Measurements from ENCODE around the gene PSAPL1. TPM values are rescaled to one million over a fixed set of nuclear protein-coding genes. Genes with fewer than 3 reads are reported as not detected.

The PSAPL1 gene
- polyA plus RNA-seq, 1 donor from 2014 or later: not detected

- Histone ChIP-seq H2AFZ (ENCODE audit: low read depth, low read length) (no peak overlapping the region), H3K36me3 (ENCODE audit: insufficient read depth, low read length) (no peaks in the 10 kb centered on the region), H3K9ac (ENCODE audit: low read length) (no peak overlapping the region), H3K79me2 (replicated peaks; ENCODE audit: insufficient read depth, low read length) (no peaks in the 10 kb centered on the region), H3K4me2 (ENCODE audit: low read length) (no peak overlapping the region), H4K20me1 (ENCODE audit: insufficient read depth) (no peaks in the 10 kb centered on the region), H3K9me2 (ENCODE audit: insufficient read depth, low read length) (no peaks in the 10 kb centered on the region), H3F3A (ENCODE audit: insufficient read depth, low read length, poor library complexity, severe bottlenecking) (no peaks in the 10 kb centered on the region), H3K9me3 (ENCODE audit: low read length) (no peaks in the 10 kb centered on the region), H3K27me3 (ENCODE audit: insufficient read depth, low read depth, low read length) (no peaks in the 10 kb centered on the region), H3K4me3 (ENCODE audit: low read length) (no peak overlapping the region), H3K27ac (ENCODE audit: low read length) (no peak overlapping the region)
- TF ChIP-seq REST (IDR thresholded peaks at IDR 0.05; ENCODE audit: borderline replicate concordance): no peak
- no peak for TF ChIP-seq CTCF (IDR thresholded peaks at IDR 0.05; ENCODE audit: poor library complexity, severe bottlenecking)
- TF ChIP-seq POLR2AphosphoS5 (IDR thresholded peaks at IDR 0.05): no peak
- TF ChIP-seq RAD21 (conservative IDR thresholded peaks at IDR 0.05): no peak
- TF ChIP-seq EZH2 (IDR thresholded peaks at IDR 0.05; ENCODE audit: borderline replicate concordance, insufficient read depth, low read length, poor library complexity, severe bottlenecking): no peak
- TF ChIP-seq MXI1 (conservative IDR thresholded peaks at IDR 0.05; ENCODE audit: poor library complexity, severe bottlenecking): no peak
- TF ChIP-seq TAF1 (IDR thresholded peaks at IDR 0.05; ENCODE audit: low read depth): no peak
- no peak for TF ChIP-seq EP300 (conservative IDR thresholded peaks at IDR 0.05; ENCODE audit: poor library complexity, severe bottlenecking)
- no peak for TF ChIP-seq SMC3 (conservative IDR thresholded peaks at IDR 0.05; ENCODE audit: poor library complexity)
These were observed 39.1 kb downstream of the PSAPL1 start for GRCh38 chr4:7395645-7396044.

GRCh38 chr4:7394681-7395451, 39.9 kb downstream of the PSAPL1 start:
- Histone ChIP-seq H3K9me3 (ENCODE audit: low read length) (no peaks in the 10 kb centered on the region), H3K9me2 (ENCODE audit: insufficient read depth, low read length) (no peaks in the 10 kb centered on the region), H3K9ac (ENCODE audit: low read length) (peak overlapping the region; percentile 20), H3K27ac (ENCODE audit: low read length) (no peak overlapping the region), H3K36me3 (ENCODE audit: insufficient read depth, low read length) (no peaks in the 10 kb centered on the region), H3K4me2 (ENCODE audit: low read length) (no peak overlapping the region), H2AFZ (ENCODE audit: low read depth, low read length) (no peak overlapping the region), H3F3A (ENCODE audit: insufficient read depth, low read length, poor library complexity, severe bottlenecking) (no peaks in the 10 kb centered on the region), H3K79me2 (replicated peaks; ENCODE audit: insufficient read depth, low read length) (no peaks in the 10 kb centered on the region), H3K27me3 (ENCODE audit: insufficient read depth, low read depth, low read length) (no peaks in the 10 kb centered on the region), H4K20me1 (ENCODE audit: insufficient read depth) (no peaks in the 10 kb centered on the region), H3K4me3 (ENCODE audit: low read length) (peak overlapping the region; percentile 11)
- no peak for TF ChIP-seq SMC3 (conservative IDR thresholded peaks at IDR 0.05; ENCODE audit: poor library complexity)
- TF ChIP-seq MXI1 (conservative IDR thresholded peaks at IDR 0.05; ENCODE audit: poor library complexity, severe bottlenecking): no peak
- no peak for TF ChIP-seq TAF1 (IDR thresholded peaks at IDR 0.05; ENCODE audit: low read depth)
- TF ChIP-seq RAD21 (conservative IDR thresholded peaks at IDR 0.05): no peak
- no peak for TF ChIP-seq EZH2 (IDR thresholded peaks at IDR 0.05; ENCODE audit: borderline replicate concordance, insufficient read depth, low read length, poor library complexity, severe bottlenecking)
- no peak for TF ChIP-seq EP300 (conservative IDR thresholded peaks at IDR 0.05; ENCODE audit: poor library complexity, severe bottlenecking)
- TF ChIP-seq POLR2AphosphoS5 (IDR thresholded peaks at IDR 0.05): no peak
- no peak for TF ChIP-seq CTCF (IDR thresholded peaks at IDR 0.05; ENCODE audit: poor library complexity, severe bottlenecking)
- TF ChIP-seq REST (IDR thresholded peaks at IDR 0.05; ENCODE audit: borderline replicate concordance): no peak
